ENCODE measurements around the gene PRKACA.

PRKACA gene

DNA sequence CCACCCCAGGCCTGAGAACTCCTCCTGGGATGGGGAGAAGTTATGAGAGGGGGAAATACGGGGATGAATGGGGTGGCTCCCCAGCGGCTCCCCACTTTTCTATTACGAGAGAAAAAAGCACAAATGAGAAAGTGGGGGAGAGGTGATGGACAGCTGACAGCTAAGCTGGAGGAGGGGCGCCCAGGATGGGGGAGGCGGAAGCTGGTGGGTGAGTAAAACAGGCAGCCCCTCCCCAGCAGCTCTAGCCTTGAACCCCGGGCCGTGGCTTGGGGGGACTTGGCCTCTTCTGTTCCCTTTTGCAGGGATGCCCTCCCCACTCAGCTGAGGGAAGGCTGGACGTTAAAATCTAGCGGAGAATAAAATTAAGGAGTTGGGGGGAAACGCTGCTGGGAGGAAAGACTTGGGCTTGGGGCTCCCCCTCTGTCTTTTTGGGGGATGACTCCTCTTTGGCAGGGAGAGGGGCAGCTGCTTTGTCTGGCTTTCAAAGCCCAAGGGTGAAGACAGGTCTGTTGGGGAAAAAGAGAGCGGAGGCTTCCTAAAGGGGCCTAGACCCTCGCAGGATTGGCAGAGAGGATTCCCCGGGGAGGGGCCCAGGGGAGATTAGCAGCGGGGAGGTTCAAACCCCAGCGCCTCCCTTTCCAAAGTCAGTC lies 25.6 kb downstream of the PRKACA start:
- DNase-seq = peak; percentile 72

DNA sequence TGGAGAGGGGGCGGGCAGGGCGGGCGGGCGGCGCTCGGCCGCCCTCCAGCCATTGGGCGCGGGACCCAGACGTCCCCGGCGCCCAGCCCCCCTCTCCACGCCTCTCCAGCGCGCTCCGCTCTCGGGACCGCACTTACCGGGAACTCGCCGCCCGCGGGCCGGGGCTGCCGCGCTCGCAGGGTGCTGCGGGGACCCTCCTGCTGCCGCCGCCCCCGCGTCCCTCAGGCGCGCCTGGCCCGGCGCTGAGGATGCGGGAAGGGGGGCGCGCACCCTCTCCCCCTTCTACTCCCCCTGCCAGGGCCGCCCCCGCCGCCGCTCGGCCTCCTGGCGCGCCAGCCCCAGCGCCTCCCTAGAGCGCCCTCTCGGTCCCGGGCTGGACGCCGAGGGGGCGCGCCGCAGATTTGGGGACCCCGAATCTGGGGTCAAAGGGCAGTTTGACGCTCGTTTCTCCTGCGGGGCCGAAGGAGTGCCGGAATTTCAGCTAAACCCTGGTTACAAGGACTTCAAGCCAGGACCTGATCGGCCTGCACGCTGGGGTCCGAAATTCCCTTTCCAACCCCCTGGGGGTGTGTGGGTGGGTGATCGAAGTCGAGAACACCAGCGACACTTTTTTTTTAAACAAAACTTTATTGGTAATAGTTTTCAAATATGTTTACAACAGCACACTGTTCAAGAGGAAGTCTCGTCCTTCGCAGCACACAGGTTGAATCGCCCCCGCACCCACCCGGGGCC lies 26.3 kb downstream of the PRKACA start:
- DNase-seq = peak; percentile 60

DNA sequence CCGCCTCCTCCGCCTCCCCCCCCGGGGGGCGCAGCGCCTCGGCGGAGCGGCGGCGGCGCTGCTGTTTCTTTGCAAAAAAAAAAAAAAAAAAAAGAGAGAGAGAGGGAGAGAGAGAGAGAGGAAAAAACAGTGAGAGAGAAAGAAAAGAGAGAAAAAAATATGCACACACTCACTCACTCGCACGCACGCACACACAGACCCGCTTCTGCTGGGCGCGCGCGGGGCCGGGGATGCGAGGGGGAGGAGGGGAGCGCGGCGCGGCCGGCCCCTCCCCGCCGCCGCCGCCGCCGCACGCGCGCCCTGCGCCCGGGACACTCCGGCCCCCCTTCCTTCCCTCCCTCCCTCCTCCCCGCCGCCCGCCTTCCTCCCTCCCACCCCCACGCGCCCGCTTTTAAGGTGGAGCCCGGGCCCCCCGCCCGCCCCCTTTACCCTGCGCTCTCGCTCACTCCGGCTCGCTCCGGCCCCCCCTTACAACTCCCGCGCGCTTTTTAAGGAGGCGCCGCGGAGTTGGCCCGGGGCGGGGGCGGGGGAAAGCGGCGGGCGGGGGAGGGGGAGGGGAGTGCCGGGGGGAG lies 27.0 kb downstream of the PRKACA start, which contains the start of gene SAMD1:
SAMD1 (minus strand) TSS at position 243 of the 572 bp plus-strand sequence.
- peak; percentile 96 for DNase-seq

DNA sequence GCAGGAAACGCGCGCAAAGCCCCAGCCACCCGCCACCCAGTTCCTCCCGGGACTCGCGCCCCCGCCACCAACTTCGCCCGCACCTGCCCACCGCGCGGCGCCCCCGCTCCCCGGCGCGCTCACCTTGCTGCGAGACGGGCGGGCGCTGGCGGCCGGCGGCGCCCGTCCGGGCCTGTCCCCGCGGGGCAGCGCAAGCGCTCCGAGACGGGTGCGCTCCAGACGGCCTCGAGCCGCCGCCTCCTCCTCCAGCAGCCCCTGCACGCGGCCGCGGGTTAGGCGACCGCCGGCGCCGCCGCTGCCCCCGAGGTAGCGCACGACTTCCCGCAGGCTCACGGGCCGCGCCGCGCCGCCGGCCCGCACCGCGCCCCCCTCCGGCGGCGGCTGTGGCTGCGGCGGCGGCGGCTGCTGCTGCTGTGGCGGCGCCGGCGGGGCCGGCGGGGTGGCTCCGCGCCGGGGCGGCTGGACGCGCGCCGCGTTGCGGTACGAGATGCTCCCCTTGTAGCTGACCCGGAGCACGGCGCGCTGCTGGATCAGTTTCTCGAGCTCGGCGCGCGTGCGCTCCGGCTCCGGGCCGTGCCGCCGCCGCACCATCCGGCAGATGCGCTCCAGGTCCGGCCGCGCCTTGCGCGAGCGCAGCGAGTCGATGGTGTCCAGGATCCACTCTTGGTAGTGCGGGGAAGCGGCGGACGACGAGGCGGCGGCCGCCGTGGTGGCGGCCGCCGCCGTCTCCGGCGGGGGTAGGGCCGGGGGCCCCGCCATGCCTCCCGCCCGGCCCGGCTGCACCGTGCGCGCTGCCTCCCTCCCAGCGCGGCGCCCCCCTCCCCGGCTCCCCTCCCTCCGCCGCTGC lies 27.7 kb downstream of the PRKACA start:
- DNase-seq = peak; percentile 64

DNA sequence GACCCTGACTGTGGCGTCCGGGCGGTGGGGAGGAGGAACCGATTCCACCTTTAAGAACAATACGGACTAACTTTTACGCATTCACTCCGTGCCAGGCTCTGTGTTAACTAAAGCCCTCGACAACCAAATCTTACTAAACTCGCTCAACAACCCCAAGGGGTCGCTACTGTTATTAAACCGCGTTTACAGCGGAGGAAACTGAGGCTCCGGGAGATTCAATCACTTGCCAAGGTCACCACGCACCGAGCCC lies 28.2 kb downstream of the PRKACA start:
- peak; percentile 44 for DNase-seq

DNA sequence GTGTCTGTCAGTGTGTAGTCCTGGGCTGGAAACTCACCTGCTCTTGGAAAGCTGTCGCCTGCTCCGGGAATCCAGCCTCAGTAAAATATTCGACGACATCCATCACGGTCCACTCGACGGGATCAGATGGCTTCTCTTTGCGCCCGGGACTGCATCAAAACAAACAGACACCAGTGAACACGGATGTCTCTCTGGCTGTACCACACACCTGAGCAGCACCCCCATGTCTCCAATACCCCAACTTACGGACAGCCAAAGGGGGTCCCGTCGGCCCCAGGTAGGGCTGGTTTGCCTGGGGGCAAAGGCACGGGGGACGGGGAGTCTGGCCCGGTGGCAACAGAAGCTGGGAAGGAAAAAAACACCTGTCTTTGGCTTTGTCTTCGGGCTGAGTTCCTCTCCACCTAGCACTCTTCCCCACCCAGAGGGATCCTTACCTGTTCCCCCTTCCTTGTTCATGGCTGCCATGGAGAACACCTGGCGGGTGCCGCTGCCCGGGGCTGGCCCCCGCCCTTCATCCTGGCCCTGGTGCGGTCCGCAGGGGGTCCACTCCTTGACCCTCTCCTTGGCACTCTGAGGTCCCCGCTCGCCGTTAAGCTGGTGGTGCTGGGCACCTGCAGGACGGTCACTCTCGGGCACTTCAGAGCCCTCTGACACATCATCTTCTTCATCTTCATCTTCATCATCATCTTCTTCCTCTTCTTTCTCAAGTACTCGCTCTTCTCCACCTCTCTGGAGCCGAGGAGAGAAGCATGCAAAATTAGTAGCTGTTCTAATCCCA lies 28.7 kb downstream of the PRKACA start:
- DNase-seq = no peak

DNA sequence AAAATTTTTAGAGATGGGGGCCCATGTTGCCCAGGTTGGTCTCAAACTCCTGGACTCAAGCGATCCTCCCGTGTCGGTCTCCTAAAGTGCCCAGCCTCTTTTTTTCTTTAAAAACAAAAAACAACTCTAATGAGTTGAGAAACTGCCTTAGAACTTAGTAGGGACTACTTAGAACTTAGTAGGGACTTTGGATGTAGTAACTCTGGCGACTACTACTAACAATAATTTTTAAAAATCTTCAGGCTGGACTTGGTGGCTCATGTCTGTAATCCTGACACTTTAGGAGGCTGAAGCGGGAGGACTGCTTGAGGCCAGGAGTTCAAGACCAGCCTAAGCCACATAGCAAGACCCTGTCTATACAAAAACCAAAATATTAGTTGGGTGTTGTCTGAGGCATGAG lies 31.5 kb downstream of the PRKACA start:
- DNase-seq = no peak

DNA sequence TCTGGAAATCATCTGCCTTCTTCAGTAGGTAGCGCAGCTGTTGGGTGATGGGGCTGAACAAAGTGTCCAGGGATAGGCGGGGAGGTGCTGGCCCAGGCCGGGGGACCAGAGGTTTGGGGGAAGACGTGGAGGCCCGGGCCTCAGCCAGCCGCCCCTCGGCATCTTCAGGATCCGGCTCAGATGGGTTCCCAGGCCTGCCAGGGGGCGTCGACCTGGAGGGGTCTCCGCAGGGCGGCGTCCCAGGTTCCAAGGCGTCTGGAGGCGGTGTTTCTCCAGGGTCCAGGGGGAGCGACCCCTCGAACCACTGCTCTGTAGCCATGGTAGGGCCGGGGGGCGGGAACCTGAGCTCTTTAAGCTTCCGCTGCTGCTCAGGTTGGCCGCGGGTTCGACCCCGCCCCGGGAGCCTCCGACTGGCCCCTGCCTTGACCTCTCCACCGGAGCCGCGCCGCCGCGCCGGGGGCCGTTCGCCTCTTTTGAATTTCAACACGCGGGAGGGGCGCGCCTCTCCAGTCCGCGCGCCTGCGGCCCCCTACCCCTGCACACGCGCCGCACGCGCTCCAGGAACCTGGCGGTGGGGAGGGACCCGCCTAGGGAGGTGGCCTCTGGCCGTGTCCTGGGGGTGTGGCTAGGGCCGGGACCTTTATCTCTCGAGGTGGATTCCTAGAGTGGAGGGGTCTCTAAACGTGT lies 32.1 kb downstream of the PRKACA start, which contains the start of gene C19orf67:
C19orf67 (minus strand) TSS at position 475 of the 687 bp plus-strand sequence; CDS start at position 319, 156 bp downstream.
- no peak for DNase-seq

DNA sequence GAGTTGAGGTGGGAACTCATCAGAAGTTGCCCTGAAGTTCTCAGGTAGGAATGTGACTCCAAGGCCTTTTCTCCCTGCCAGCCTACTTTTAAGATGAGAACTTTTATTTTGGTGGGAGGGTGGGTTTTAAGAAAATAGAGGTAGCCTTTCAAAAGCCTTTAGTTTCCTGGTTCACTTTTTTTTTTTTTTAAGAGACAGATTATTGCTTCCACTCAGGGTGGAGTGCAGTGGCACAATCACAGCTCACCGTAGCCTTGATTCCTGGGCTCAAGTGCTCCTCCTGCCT lies 34.9 kb downstream of the PRKACA start:
- no peak for DNase-seq

DNA sequence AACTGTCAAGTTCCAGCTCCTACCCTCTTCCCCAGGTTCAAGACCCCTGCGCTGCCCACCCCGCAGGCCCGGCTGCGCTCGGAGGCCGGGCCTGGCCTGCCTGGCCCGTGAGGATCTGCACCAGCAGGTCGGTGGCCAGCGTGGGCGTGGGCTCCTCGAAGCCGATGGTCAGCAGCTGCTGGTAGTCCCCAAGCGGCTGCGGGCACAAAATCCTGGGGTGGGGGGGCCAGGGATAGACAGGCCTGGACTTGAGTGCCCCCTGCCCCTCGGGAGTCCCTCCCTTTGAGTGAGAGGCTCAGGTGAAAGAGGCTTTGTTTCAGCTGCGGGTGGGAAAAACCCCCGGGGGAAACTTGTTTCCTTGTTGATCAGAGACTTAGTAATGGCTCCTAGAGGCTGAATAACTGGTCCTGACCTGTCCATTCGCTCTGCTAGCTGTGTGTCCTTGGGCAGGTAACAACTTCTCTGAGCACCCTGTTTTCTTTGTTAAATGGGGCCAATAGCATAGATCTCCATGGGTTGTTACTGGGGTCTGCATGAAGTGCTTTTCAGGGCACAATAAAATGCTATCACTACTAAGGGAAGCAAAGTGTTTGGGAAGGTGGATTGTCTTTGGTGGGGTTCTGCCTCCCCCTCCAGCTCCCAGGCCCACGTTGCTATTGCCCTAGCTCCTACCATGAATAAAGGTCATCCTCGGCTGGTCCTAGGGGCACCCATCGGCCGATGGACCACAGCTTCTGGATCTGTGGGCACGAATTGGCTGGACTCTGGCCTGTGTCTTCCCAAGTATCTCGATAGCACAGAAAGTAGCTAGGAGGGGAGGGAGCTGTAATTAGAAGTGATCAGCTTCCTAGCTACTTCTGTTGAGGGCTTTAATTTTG lies 35.5 kb downstream of the PRKACA start:
- peak; percentile 26 for DNase-seq

DNA sequence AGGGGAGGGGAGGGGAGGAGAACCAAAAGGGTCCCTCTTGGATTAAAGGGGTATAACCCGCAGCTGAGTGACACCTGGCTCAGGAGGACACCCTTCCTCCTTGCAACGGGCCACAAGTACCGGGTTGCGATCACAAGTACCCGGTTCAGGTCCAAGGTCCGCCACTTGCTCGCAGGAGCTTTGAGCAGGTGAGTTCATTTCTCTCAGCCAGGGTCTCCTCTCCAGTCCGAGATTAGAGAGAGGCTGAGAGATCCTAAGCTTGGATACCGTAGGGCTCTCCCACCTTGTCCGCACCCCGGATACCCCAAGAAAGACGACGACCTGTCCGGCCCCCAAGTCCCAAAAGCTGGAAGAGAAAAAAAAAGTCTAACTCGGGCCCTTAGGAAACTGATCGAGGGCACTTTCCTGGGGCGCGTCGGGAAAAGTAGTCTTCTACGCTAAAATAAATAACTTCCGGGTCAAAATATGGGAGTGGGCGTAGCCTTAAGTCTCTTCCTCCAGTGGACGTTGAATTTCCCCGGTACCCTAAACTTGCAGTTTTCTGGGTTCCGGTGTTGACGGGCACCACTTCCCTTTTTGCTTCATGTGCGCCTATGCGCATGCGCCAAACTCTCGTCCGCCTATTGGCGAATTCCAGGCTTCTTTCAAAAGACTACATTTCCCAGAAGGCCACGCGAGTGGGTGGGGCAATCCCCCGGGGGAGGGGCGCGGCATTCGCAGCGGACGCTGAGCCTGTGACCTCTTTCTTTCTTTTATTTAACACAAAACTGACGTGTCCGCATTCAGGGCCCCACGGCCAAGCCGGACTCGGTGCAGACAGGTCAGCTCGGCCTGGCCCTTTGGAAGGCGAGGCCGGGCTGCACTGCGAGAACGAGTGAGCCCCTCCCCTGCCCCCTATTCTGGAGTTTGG lies 36.4 kb downstream of the PRKACA start:
- peak; percentile 99 for DNase-seq

DNA sequence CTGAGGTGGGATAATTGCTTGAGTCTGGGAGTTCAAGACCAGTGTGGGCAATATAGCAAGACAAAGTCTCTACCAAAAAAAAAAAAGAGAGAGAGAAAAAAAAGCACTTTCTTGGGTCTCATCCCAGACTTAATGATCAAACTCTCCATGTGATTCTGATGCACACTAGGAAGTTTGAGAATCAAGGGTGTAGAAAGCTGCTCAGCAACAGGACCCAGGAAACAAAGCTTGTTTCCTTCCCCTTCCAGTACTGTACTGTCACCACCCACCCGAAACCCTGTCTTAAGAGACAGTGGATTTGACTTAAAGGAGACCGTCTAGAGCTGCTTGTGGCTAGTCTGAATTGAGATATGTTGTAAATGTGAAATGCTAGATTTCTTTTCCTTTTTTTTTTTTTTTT lies 39.2 kb downstream of the PRKACA start:
- DNase-seq = no peak

DNA sequence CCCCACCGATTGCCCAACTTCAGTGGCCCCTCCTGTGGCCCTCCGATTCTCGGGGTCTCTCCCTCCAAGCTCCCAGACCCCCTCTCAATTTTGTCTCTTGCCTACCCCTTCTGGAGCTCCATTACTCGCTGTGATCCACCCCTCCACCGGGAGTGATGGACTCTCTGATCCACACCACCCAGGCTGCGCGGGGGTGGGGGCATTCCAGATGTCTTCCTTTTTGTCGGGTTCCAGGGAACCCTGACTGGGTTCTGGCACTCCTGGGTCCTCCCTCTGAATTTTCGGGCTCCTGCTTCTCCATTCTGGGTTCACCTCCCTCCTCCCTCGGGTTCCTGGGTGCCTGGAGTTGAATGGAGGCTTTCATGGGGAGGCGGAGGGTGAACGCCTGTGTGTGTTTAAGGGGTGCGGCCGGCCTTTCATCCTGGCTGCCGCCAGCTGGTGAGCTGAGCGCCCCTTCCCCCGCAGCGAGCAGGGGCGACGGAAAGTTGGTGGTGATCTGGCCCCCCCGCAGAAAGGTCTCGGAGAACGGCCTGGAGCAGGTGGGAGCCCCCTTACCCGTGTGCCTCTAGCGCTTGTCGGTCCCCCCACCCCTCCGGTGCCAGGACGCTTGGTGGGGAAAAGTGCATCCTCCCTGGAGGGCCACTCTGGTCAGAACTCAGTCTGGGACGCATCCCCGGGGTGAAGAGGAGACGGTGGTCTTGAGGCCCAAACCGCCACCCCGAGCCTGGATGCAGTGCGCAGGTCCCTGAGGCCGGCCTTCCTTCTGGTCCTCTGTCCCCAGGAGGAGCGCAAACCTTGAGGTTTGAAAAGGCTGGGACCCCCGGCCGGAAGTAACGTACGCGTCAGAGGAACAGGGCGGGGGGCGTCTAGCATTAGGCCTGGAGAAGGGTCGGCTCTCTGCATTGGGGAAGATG lies 43.4 kb downstream of the PRKACA start:
- DNase-seq = peak; percentile 17

DNA sequence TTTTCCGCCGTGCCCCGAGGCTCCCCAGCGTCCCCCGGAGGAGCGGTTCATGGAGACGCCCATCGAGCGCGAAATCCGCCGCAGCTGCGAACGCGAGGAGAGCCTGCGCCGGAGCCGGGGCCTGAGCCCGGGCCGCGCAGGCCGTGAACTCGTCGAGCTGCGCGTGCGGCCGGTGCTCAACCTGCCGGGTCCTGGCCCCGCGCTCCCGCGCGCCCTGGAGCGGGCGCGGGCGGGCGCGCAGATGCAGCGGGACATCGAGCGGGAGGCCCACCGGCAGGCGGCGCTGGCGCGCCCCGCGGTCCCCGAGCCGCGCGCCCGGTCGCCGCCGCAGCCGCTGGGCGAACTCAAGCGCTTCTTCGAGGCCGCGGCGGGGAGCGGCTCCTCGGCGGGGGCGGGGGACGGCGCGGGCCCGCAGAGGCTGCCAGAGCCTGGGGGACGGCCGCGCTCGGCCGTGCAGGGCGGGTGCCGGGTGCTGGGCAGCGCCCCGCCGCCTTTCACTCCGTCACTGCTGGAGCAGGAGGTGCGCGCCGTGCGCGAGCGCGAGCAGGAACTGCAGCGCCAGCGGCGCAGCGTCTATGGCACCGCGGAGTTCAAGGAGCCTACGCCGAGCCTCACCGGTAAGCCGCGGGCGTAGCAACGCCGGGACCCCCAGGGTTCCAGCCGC lies 44.2 kb downstream of the PRKACA start:
- DNase-seq = peak; percentile 81

DNA sequence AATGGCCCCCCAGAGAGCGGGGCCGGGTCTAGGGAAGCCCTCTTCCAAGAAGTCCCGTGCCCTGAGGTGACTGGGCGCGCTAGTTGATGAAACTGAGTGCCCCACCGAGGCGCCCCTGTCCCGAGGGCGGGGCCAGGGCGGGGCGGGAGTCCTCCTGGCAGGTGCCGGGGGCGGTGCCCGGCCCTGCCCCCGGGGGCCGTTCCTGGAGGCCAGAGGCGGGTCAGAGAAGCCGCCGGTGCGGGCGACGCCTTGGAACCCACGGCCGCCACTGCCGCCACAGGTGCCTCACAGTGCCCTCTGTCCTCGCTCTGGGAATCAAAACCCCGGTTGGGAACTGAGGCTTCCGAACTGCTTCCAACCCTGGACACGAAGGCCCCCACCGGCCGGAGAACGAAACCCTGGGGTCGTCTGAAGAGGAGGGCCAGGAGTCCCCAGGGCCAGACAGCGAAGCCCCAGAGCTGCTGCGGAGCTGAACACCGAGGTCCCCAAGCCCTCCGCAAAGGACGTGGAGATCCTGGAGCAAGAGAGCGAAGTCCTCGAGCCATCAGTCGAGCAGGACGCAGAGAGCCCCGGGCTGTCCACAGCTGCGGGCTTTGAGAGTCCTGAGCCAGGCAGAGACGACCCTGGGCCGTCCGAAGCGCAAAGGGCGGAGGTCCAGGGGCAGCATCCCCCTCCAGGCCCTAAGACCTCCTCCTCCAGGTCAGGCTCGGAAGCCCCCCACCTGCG lies 44.9 kb downstream of the PRKACA start, which contains the start of gene MISP3:
MISP3 (plus strand) TSS at position 252 of the 726 bp plus-strand sequence. CDS start 524 bp downstream, outside the sequence.
- peak; percentile 47 for DNase-seq

DNA sequence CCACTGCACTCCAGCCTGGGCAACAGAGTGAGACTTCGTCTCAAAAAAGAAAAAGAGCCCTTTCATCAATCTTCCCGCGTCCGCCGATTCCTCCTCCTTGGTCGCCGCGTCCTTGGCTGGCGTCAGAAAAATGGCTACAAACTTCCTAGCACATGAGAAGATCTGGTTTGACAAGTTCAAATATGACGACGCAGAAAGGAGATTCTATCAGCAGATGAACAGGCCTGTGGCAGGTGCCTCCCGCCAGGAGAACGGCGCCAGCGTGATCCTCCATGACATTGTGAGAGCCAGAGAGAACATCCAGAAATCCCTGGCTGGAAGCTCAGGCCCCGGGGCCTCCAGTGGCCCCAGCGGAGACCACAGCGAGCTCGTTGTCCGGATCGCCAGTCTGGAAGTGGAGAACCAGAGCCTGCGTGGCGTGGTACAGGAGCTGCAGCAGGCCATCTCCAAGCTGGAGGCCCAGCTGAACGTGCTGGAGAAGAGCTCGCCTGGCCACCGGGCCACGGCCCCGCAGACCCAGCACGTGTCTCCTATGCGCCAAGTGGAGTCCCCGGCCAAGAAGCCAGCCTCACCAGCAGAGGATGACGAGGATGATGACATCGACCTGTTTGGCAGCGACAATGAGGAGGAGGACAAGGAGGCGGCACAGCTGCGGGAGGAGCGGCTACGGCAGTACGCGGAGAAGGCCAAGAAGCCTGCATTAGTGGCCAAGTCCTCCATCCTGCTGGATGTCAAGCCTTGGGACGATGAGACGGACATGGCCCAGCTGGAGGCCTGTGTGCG lies 47.1 kb downstream of the PRKACA start:
- no peak for DNase-seq

DNA sequence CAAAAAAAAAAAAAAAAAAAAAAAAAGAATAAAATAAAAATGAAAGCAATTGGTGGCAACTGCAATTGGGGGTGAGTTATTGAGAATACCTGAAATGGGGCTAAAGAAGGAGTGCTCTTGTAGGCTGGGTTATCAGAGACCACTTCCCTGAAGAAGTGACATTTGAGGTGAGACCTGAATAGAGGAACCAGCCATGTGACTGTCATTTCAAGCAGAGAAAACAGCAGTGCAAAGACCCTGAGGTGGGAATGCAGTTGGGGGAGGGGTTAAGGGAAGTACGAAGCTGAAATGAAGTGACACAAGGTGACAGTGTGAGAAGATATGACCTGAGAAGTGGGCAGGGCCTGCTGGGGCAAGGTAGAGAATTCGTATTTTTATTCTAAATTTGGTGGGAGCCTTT lies 51.4 kb downstream of the PRKACA start:
- DNase-seq = no peak
